BJ (cell line): Measurements from ENCODE around the gene ADAT2. TPM values are rescaled to one million over a fixed set of nuclear protein-coding genes. Genes with fewer than 3 reads are reported as not detected.
"Not testable (repeated sequence)": the region's sequence is repeated elsewhere in the genome, so short reads cannot be mapped to it uniquely, and the experiment has no call there.

Experiments
- CTCF ChIA-PET: fragments of 350-600 bp; formaldehyde crosslinking; extraction: SDS; loops from one replicate; lab custom pipeline; 2021; ENCODE audit warnings: antibody characterized with exemption, inconsistent platforms; lab: Yijun Ruan, JAX
- POLR2A ChIA-PET: fragments of 300-600 bp; sonication (Branson Sonifier 250); formaldehyde crosslinking; extraction: SDS; loops from one replicate; lab custom pipeline; 2021; ENCODE audit warnings: antibody characterized with exemption; lab: Charles Lee
- DNase-seq: peaks from one replicate; pipeline ENCODE4 v3.0.0-alpha.2; 2011; ENCODE audit warnings: low read depth
- H3K27me3 ChIP-seq: 2 replicates; pipeline ENCODE4 v1.6.0; 2011; ENCODE audit warnings: low read length; ENCODE audit not compliant: control insufficient read depth, insufficient read depth
- H3K36me3 ChIP-seq: 2 replicates; pipeline ENCODE4 v1.5.1; 2011; ENCODE audit warnings: low read length; ENCODE audit not compliant: control insufficient read depth, insufficient read depth
- H3K4me3 ChIP-seq: 2 replicates; pipeline ENCODE4 v1.5.1; 2011; ENCODE audit warnings: low read depth, mild to moderate bottlenecking, control low read depth, low read length
- polyA plus RNA-seq: library from polyadenylated mRNA; depleted of rRNA; stranded (reverse); fragments of >200 nt; gene quantifications from 2 replicates; pipeline ENCODE4 v1.2.3, GENCODE V29; 2011
- TF ChIP-seq, protein P1 (sequence below): IDR thresholded peaks from 2 replicates; pipeline ENCODE4 v1.5.1; 2011; ENCODE audit warnings: low read depth, mild to moderate bottlenecking, control low read depth, inconsistent platforms, low read length, moderate library complexity; ENCODE audit not compliant: insufficient read depth

ADAT2 gene
- polyA plus RNA-seq, 1 experiment, result 1.3 TPM

GRCh38 chr6:143471822-143472221 lies 21.3 kb upstream of the ADAT2 start:
- TF ChIP-seq, protein P1, sequence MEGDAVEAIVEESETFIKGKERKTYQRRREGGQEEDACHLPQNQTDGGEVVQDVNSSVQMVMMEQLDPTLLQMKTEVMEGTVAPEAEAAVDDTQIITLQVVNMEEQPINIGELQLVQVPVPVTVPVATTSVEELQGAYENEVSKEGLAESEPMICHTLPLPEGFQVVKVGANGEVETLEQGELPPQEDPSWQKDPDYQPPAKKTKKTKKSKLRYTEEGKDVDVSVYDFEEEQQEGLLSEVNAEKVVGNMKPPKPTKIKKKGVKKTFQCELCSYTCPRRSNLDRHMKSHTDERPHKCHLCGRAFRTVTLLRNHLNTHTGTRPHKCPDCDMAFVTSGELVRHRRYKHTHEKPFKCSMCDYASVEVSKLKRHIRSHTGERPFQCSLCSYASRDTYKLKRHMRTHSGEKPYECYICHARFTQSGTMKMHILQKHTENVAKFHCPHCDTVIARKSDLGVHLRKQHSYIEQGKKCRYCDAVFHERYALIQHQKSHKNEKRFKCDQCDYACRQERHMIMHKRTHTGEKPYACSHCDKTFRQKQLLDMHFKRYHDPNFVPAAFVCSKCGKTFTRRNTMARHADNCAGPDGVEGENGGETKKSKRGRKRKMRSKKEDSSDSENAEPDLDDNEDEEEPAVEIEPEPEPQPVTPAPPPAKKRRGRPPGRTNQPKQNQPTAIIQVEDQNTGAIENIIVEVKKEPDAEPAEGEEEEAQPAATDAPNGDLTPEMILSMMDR, result no peak
- H3K4me3 ChIP-seq, result no peak overlapping the region
- POLR2A ChIA-PET, result no interaction called here
- CTCF ChIA-PET, result no interaction called here
- H3K36me3 ChIP-seq, result no peaks in the 10 kb centered on the region; the same call in 1 of the 2 replicates
- no peak for DNase-seq
- no peaks in the 10 kb centered on the region for H3K27me3 ChIP-seq

GRCh38 chr6:143468823-143469222 lies 18.3 kb upstream of the ADAT2 start:
- DNase-seq, POLR2A ChIA-PET, H3K4me3 ChIP-seq, CTCF ChIA-PET, H3K27me3 ChIP-seq, H3K36me3 ChIP-seq: not testable (repeated sequence)

- TF ChIP-seq, protein P1, result no peak
- ChIA-PET CTCF (no interaction called here), POLR2A (no interaction called here)
- no peak overlapping the region for H3K4me3 ChIP-seq
- H3K27me3 ChIP-seq, result no peaks in the 10 kb centered on the region
- no peaks in the 10 kb centered on the region for H3K36me3 ChIP-seq
- DNase-seq, result no peak
Measured at GRCh38 chr6:143468026-143468425, 17.5 kb upstream of the ADAT2 start.

DNA sequence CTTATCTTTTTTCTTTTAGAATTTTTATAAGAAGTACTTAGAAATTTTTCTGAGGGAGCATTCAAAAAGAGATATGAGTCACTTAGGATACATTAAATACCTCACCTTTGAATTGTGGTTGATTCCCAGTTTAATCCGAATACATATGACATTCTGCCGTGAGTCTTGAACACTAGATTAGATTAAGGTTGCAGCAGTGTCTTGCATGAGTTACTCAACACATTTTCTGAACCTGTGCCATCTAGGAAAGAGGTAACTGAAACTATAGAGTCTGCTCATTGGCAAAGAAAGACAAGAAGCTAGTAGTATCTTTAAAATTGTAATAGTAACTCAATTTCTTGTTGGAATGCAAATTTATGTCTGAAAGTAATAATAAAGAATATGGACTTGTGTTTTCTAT lies 15.1 kb upstream of the ADAT2 start:
- ChIA-PET CTCF (interaction anchor here (0.6 kb wide), 1 partner anchor 15 kb away, joined by 3 read pairs; no protein-coding TSS in a partner anchor), POLR2A (no interaction called here)
- Histone ChIP-seq H3K36me3 (0 out of 2 replicates have a peak, but pooled peaks cover 3% of the 10 kb centered on the region), H3K4me3 (no peak overlapping the region), H3K27me3 (no peaks in the 10 kb centered on the region)
- TF ChIP-seq, protein P1, result no peak
- DNase-seq, result no peak

DNA sequence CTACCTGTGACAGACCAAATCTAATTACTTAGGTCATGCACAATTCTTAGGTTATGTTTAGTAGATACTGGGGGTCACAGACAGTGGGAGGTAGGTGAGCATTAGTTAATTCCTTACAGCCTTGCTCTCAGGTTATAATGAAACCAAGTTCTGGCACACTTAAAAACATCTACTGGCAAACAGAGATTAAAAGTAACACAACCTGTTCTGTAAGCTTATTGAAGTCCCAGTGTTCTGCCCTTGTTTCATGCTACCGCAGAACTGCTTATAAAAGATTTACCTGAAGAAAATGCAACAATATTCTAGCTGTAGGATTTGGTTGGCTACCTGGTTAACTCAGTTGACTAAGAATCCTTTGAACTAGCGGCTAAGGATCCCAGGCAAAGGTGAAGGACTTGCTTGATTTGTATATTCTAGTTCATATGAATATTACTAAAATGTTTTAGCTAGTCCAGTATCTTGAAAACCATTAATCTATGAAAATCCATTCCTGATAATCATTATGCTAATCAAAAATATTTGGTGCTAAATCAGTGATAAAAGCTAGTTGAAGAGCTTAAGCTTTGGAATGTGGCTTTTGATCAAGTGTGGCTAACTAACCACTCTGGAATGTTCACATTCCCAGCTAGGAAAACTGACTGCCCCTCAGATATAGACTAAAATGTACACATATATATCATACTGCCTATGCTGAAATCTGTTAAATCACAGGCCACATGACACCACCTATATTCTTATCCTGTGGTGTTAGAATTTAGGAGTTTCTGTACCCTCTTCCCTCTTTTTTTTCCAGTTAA lies 7.3 kb upstream of the ADAT2 start:
- ChIA-PET CTCF (no interaction called here), POLR2A (no interaction called here)
- no peaks in the 10 kb centered on the region for H3K27me3 ChIP-seq
- H3K4me3 ChIP-seq, result no peak overlapping the region
- TF ChIP-seq, protein P1, result no peak
- peaks cover 6% of the 10 kb centered on the region for H3K36me3 ChIP-seq
- DNase-seq, result no peak
